ENCODE data around the gene NEU4. TPM values are rescaled to one million over a fixed set of nuclear protein-coding genes. Genes with fewer than 3 reads are reported as not detected.

Gene NEU4
- polyA plus RNA-seq, 1 experiment = not detected

- TF ChIP-seq CTCF (IDR thresholded peaks at IDR 0.05; ENCODE audit: insufficient read depth, low read depth, low read length) = no peak
- POLR2A ChIA-PET = no interaction called here
- CTCF ChIA-PET = interaction anchor here (0.8 kb wide), 1 partner anchor 9 kb away, joined by 4 read pairs; no protein-coding TSS in a partner anchor
- DNase-seq (ENCODE audit: low read depth) = no peak
- Histone ChIP-seq H3K36me3 (ENCODE audit: control insufficient read depth, insufficient read depth, low read length) (no peaks in the 10 kb centered on the region), H3K4me3 (ENCODE audit: low read depth, low read length) (no peak overlapping the region), H3K27me3 (ENCODE audit: control insufficient read depth, insufficient read depth, low read length) (peaks cover 2% of the 10 kb centered on the region; the same call in 1 of the 2 replicates)
Observed at GRCh38 chr2:241843321-241844065, 34.5 kb downstream of the NEU4 start.

- H3K36me3 ChIP-seq (ENCODE audit: control insufficient read depth, insufficient read depth, low read length) = no peaks in the 10 kb centered on the region
- peak; percentile 4 for DNase-seq (ENCODE audit: low read depth)
- no peak for TF ChIP-seq CTCF (IDR thresholded peaks at IDR 0.05; ENCODE audit: insufficient read depth, low read depth, low read length)
- 0 out of 2 replicates have a peak, but pooled peaks cover 2% of the 10 kb centered on the region for H3K27me3 ChIP-seq (ENCODE audit: control insufficient read depth, insufficient read depth, low read length)
- POLR2A ChIA-PET = interaction anchor here (0.6 kb wide), 1 partner anchor 11 kb away, joined by 15 read pairs; no protein-coding TSS in a partner anchor
- CTCF ChIA-PET = interaction anchor here (0.7 to 2.2 kb wide), 3 partner anchors 10 to 50 kb away, joined by 4 to 8 read pairs (median 4); no protein-coding TSS in a partner anchor
- peak overlapping the region; percentile 26 for H3K4me3 ChIP-seq (ENCODE audit: low read depth, low read length)
Observed at GRCh38 chr2:241844066-241844728, 35.2 kb downstream of the NEU4 start.

GRCh38 chr2:241844831-241845578 is 36.0 kb downstream of the NEU4 start:
- Histone ChIP-seq H3K36me3 (ENCODE audit: control insufficient read depth, insufficient read depth, low read length) (no peaks in the 10 kb centered on the region), H3K4me3 (ENCODE audit: low read depth, low read length) (no peak overlapping the region), H3K27me3 (ENCODE audit: control insufficient read depth, insufficient read depth, low read length) (0 out of 2 replicates have a peak, but pooled peaks cover 2% of the 10 kb centered on the region)
- TF ChIP-seq CTCF (IDR thresholded peaks at IDR 0.05; ENCODE audit: insufficient read depth, low read depth, low read length) = no peak
- ChIA-PET CTCF (interaction anchor here (0.7 to 2.2 kb wide), 3 partner anchors 24 to 51 kb away, joined by 3 to 8 read pairs (median 4); no protein-coding TSS in a partner anchor), POLR2A (interaction anchor here (0.6 kb wide), 1 partner anchor 10 kb away, joined by 15 read pairs; no protein-coding TSS in a partner anchor)
- DNase-seq (ENCODE audit: low read depth) = no peak

GRCh38 chr2:241846406-241846805 is 37.4 kb downstream of the NEU4 start:
- ChIA-PET CTCF (interaction anchor here (1.1 kb wide), 1 partner anchor 14 kb away, joined by 3 read pairs; no protein-coding TSS in a partner anchor), POLR2A (interaction anchor here (0.5 kb wide), 1 partner anchor 68 kb away, joined by 5 read pairs; no protein-coding TSS in a partner anchor)
- no peaks in the 10 kb centered on the region for H3K36me3 ChIP-seq (ENCODE audit: control insufficient read depth, insufficient read depth, low read length)
- H3K4me3 ChIP-seq (ENCODE audit: low read depth, low read length) = no peak overlapping the region
- 0 out of 2 replicates have a peak, but pooled peaks cover 2% of the 10 kb centered on the region for H3K27me3 ChIP-seq (ENCODE audit: control insufficient read depth, insufficient read depth, low read length)
- TF ChIP-seq CTCF (IDR thresholded peaks at IDR 0.05; ENCODE audit: insufficient read depth, low read depth, low read length) = no peak
- DNase-seq (ENCODE audit: low read depth) = no peak
